Mucosa of rectum (tissue), 2 donors: ENCODE results near the gene NAALADL2.

Experiments used
- H3K27ac ChIP-seq, 2 donors: one replicate each; pipeline ENCODE4 v1.7.0; 2013; ENCODE audit warnings: inconsistent platforms in 2 of 2, low read depth in 2 of 2, low read length in 2 of 2
- H3K27me3 ChIP-seq, 2 donors: one replicate each; pipeline ENCODE4 v1.7.0; 2013; ENCODE audit warnings: low read length in 2 of 2; ENCODE audit not compliant: control insufficient read depth in 2 of 2, insufficient read depth in 2 of 2
- H3K36me3 ChIP-seq, 2 donors: one replicate each; pipeline ENCODE4 v1.7.0; 2013; ENCODE audit warnings: low read length in 2 of 2; ENCODE audit not compliant: control insufficient read depth in 2 of 2, insufficient read depth in 2 of 2
- H3K4me1 ChIP-seq, 2 donors: one replicate each; pipeline ENCODE4 v1.7.0; 2013; ENCODE audit warnings: low read length in 2 of 2, mild to moderate bottlenecking in 1 of 2; ENCODE audit not compliant: control insufficient read depth in 2 of 2, insufficient read depth in 2 of 2
- H3K4me3 ChIP-seq, 2 donors: one replicate each; pipeline ENCODE4 v1.7.0; 2013; ENCODE audit warnings: low read length in 2 of 2
- H3K9ac ChIP-seq, 2 donors: one replicate each; pipeline ENCODE4 v1.7.0; 2013; ENCODE audit warnings: low read length in 2 of 2, low read depth in 1 of 2, mild to moderate bottlenecking in 1 of 2
- H3K9me3 ChIP-seq, 2 donors: one replicate each; pipeline ENCODE4 v1.7.0; 2013; ENCODE audit warnings: low read length in 2 of 2; ENCODE audit not compliant: control insufficient read depth in 2 of 2
- donor health status: healthy.
- donor health status: Normal muscosa, but diverticular disease.

Gene NAALADL2

DNA sequence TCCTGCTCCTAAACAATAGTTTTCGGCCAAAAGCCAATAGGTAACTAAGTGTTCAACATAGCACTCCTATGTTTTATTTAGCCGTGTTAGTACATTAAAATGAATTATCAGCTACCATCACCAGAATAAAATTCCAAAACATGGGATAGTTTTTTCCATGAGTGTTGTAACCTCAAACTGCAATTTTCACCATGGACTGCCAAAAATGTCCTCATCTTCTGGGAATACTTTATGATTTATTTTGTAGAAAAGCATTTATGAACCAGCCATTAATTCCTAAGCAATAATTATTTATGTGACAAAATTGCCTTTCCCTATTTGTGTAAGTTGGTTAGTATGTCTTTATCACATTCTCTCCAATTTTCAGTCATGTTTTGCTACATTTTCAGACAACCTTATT lies 438.1 kb downstream of the NAALADL2 start:
- no peaks in the 10 kb centered on the region for H3K9me3 ChIP-seq
- H3K27ac ChIP-seq = no peak overlapping the region
- no peaks in the 10 kb centered on the region for H3K36me3 ChIP-seq

DNA sequence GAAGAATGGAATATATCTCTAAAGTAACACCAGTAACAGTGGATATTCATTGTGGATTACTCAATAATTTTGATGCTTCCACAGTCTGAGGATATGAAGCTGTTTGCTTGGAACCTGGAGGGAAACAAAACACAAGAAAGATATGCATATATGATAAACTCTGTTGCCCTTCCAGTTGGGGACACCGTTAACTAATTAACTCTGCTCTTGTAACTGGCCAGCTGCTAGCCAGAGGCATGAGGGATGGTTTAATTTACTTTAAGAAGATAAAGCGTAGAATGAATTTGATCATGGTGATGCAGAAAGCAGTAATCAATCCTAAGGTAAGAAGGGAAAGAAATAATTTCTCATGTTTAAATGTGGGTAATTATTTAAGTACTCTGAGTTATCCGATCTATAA lies 442.6 kb downstream of the NAALADL2 start:
- Histone ChIP-seq H3K9me3 (no peaks in the 10 kb centered on the region), H3K9ac (no peak overlapping the region), H3K4me1 (no peaks in the 10 kb centered on the region), H3K4me3 (no peak overlapping the region), H3K36me3 (no peaks in the 10 kb centered on the region), H3K27ac (no peak overlapping the region), H3K27me3 (no peaks in the 10 kb centered on the region)

More for the DNA sequence above, 438.1 kb downstream of the NAALADL2 start:
- Histone ChIP-seq H3K27me3 (no peaks in the 10 kb centered on the region), H3K4me1 (no peaks in the 10 kb centered on the region), H3K4me3 (no peak overlapping the region), H3K9ac (no peak overlapping the region)

DNA sequence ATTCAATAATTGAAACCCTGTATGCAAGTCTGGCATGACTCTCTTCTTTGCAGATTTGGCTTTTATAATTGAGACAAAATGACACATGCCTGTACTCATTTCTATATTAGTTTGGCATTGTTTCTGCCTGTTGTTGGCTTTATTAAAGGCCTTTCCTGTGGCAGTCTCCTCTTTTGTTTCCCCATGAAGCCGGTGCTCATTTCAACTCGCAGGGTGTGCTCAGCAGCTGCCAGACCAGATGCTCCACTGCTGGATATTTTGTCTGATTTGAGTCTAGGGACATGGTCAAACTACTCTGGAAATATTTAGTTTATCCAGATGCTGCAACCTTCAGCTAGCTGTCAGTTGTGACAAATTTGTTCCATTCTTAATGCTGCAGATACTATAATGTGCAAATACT lies 445.3 kb downstream of the NAALADL2 start:
- Histone ChIP-seq H3K4me1 (no peaks in the 10 kb centered on the region), H3K27ac (no peak overlapping the region), H3K9me3 (no peaks in the 10 kb centered on the region), H3K4me3 (no peak overlapping the region), H3K27me3 (no peaks in the 10 kb centered on the region), H3K36me3 (no peaks in the 10 kb centered on the region), H3K9ac (no peak overlapping the region)

DNA sequence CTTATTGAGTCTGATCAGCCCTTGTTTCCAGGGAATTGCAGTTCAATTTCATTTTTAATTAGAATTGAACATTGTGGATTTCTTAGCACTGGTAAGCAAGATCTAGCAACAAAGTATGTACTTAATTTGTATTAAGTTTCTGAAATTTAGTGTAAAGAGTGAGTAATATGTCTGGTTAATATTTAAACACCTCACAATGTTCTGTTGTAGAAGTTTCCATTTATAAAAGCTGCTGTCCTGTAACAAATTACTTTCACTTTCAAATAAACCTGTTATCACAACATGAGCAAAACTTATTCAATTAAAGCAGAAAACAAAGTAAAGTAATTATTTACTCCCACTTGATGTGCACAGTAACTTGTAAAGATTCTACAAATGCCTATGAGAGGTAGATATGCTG lies 448.5 kb downstream of the NAALADL2 start:
- Histone ChIP-seq H3K4me1 (no peaks in the 10 kb centered on the region), H3K27me3 (no peaks in the 10 kb centered on the region), H3K4me3 (no peak overlapping the region), H3K36me3 (no peaks in the 10 kb centered on the region), H3K9me3 (no peaks in the 10 kb centered on the region), H3K9ac (no peak overlapping the region), H3K27ac (no peak overlapping the region)

DNA sequence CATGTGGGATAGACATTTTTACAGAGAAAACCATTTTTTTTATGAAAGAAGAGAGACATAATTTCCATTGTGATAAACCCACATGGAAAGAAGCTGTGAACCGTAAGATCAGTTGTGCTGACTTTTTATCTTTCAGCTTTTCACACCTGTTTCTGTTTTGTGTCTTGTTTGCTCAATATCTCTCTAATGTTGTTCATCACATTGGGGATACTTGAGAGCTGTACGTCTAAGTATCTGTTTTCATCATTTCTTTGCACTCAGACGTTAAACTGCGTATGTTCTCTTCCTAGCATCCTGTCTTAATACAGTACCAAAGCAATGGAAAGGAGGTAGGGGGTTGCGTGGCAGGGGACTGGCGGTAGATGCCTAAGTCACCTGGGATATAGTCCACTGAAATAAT lies 449.0 kb downstream of the NAALADL2 start:
- Histone ChIP-seq H3K36me3 (no peaks in the 10 kb centered on the region), H3K27ac (no peak overlapping the region), H3K9ac (no peak overlapping the region), H3K4me3 (no peak overlapping the region), H3K4me1 (no peaks in the 10 kb centered on the region), H3K9me3 (no peaks in the 10 kb centered on the region), H3K27me3 (no peaks in the 10 kb centered on the region)

DNA sequence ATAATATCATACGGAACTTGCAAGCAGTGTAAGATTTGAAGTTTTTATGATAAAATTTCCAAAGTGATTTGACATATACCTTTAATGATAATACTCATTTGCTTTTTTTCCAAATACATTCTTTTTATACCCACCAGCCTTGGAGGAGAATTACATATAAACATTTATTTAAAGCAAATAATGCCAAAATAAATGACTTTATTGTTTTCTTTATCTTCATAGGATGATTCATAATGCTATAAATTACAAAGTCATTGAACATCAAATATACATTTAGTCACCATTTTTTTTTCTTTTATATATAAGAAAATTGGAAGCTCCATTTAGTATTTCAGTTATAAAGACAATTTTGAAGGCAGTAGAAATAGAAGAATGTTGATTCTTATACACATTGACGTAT lies 450.9 kb downstream of the NAALADL2 start:
- no peaks in the 10 kb centered on the region for H3K9me3 ChIP-seq
- no peak overlapping the region for H3K4me3 ChIP-seq
- no peaks in the 10 kb centered on the region for H3K4me1 ChIP-seq
- no peak overlapping the region for H3K27ac ChIP-seq
- H3K27me3 ChIP-seq = no peaks in the 10 kb centered on the region
- no peaks in the 10 kb centered on the region for H3K36me3 ChIP-seq
- H3K9ac ChIP-seq = no peak overlapping the region

DNA sequence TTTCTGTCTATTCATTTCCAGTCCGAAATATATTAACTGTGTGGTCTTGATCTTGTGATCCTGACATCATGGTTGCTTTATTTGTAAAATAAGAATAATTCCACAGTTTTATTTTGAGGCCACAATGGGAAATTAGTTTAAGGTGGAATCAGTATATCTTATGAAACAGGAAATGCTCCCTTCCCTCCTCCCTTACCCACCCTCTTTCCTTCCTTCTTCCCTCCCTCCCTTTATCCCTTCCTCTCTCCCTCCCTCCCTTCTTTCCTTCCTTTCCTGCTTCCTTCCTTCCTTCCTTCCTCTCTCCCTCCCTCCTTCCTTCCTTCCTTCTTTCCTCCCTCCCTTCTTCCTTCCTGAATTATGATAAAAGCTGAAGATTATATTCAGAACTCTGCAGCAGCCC lies 452.3 kb downstream of the NAALADL2 start:
- H3K9me3 ChIP-seq = no peaks in the 10 kb centered on the region
- no peaks in the 10 kb centered on the region for H3K36me3 ChIP-seq
- H3K9ac ChIP-seq = no peak overlapping the region
- no peak overlapping the region for H3K4me3 ChIP-seq
- H3K27ac ChIP-seq = no peak overlapping the region
- H3K4me1 ChIP-seq = no peaks in the 10 kb centered on the region
- H3K27me3 ChIP-seq = no peaks in the 10 kb centered on the region

DNA sequence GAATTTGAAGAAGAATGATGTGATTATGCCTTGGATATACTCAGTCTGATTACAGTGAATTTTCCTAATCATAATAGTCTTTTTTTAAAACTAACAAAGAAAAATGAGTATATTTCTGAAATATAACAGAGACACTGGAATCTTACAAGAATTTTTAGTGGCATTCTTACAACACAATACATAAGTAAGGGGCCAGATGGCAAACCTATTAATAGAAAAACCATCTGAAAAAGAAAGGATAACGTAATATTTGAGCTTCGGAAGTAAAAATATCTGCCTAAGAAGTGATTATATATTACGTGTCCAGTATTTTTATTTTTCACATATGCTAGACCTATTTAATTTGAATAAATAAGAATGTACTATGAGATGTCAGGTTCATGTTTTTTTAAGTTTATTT lies 452.8 kb downstream of the NAALADL2 start:
- Histone ChIP-seq H3K27ac (no peak overlapping the region), H3K4me3 (no peak overlapping the region), H3K4me1 (no peaks in the 10 kb centered on the region), H3K9me3 (no peaks in the 10 kb centered on the region), H3K9ac (no peak overlapping the region), H3K27me3 (no peaks in the 10 kb centered on the region), H3K36me3 (no peaks in the 10 kb centered on the region)

DNA sequence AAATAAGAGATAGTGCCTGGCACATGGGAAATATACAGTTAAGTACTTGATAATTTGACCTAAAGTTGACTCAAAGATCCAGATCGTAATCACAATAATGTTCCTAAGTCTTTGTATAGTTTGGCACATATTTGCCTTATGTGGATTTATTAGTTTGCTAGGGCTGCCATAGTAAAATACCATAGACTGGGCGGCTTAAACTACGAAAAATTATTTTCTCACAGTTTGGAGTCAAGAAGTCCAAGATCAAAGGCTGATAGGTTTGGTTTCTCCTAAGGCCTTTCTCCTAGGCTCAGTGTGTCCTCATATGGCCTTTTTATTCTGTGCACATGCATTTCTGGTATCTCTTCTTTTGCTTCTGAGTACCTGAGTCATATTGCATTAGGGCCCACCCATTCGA lies 453.7 kb downstream of the NAALADL2 start:
- no peaks in the 10 kb centered on the region for H3K36me3 ChIP-seq
- H3K27ac ChIP-seq = no peak overlapping the region
- H3K9ac ChIP-seq = no peak overlapping the region
- no peaks in the 10 kb centered on the region for H3K4me1 ChIP-seq
- H3K9me3 ChIP-seq = no peaks in the 10 kb centered on the region
- H3K4me3 ChIP-seq = no peak overlapping the region
- H3K27me3 ChIP-seq = no peaks in the 10 kb centered on the region

DNA sequence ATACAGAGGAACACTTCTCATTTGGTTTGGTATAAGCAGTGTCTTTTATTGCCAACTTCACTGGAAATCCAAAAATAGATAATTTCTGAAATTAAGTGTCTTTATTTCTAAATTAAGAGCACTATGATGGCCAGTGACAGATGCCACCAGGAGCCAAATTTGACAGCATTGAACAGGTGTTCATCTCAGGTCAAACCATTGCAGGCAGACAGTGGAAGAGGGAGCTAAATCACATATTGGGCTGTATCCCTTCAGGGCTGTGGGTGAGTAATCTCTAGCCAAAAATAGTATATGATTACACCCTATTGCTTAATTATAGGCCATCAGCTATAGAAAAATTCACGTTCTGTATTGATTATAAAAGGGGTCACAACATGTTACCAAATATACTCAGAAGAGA lies 457.7 kb downstream of the NAALADL2 start:
- no peak overlapping the region for H3K4me3 ChIP-seq
- H3K27ac ChIP-seq = no peak overlapping the region
- H3K27me3 ChIP-seq = no peaks in the 10 kb centered on the region
- H3K4me1 ChIP-seq = no peaks in the 10 kb centered on the region
- H3K9me3 ChIP-seq = no peaks in the 10 kb centered on the region
- no peak overlapping the region for H3K9ac ChIP-seq
- H3K36me3 ChIP-seq = no peaks in the 10 kb centered on the region

DNA sequence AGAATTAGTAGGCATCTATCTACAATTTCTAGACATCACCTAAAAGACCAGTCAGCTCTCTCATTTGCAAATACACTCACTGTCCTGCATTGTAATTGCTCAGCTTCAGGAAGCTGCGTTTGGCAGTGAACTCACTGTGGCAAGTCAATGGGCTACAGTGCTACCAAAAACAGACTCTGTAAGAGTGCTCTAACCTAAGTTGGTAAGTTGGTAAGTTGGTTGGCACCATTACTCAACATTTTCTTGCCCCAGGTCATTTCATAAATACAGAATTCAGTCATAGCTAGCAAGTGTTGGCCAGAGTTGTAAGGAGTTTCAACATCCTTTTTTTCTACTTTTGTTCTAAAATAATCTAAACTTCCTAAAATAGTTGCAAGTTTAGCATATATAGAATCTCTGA lies 466.3 kb downstream of the NAALADL2 start:
- no peaks in the 10 kb centered on the region for H3K9me3 ChIP-seq
- H3K9ac ChIP-seq = no peak overlapping the region
- H3K36me3 ChIP-seq = no peaks in the 10 kb centered on the region
- H3K4me3 ChIP-seq = no peak overlapping the region
- H3K4me1 ChIP-seq = no peaks in the 10 kb centered on the region
- H3K27ac ChIP-seq = no peak overlapping the region
- H3K27me3 ChIP-seq = no peaks in the 10 kb centered on the region
